Esophagus squamous epithelium (tissue), 5 donors: ENCODE data around the gene AMPD2. TPM values are rescaled to one million over a fixed set of nuclear protein-coding genes. Genes with fewer than 3 reads are reported as not detected.

Experiments used
- DNase-seq: peaks from one replicate; lab custom pipeline; 2025; lab: John Stamatoyannopoulos, UW
- H3K27ac ChIP-seq, 4 donors: fragments of 200-600 bp; sonication (generic); one replicate each; pipeline ENCODE4 v1.5.1; 2016 to 2019; ENCODE audit warnings: mild to moderate bottlenecking in 1 of 4
- H3K27me3 ChIP-seq, 4 donors: fragments of 200-600 bp; sonication (generic); 1 replicate in 3 of 4; 2 replicates in 1 of 4; pipeline versions ENCODE4 v1.5.1 to v1.6.0; 2017 to 2021; ENCODE audit warnings: antibody characterized with exemption in 1 of 4
- H3K36me3 ChIP-seq, 3 donors: fragments of 200-600 bp; sonication (generic); one replicate each; pipeline ENCODE4 v1.5.1; 2016 to 2019
- H3K4me1 ChIP-seq, 3 donors: fragments of 200-600 bp; sonication (generic); one replicate each; pipeline ENCODE4 v1.5.1; 2017 to 2019
- H3K4me3 ChIP-seq, 4 donors: fragments of 200-600 bp; sonication (generic); 1 replicate in 3 of 4; 2 replicates in 1 of 4; pipeline ENCODE4 v1.5.1; 2016 to 2019; ENCODE audit warnings: mild to moderate bottlenecking in 2 of 4, moderate library complexity in 1 of 4
- H3K9me3 ChIP-seq, 3 donors: fragments of 200-600 bp; sonication (generic); one replicate each; pipeline ENCODE4 v1.5.1; 2016 to 2019
- POLR2A ChIP-seq, 4 donors: fragments of 450-650 bp; IDR thresholded peaks; one replicate each; pipeline ENCODE4 v1.6.1; 2017; ENCODE audit warnings: antibody characterized with exemption in 4 of 4, mild to moderate bottlenecking in 4 of 4, moderate library complexity in 3 of 4
- WGBS, 2 donors: methylation state at CpG; one replicate each; pipeline ENCODE4 v1.1.5; 2018; 5-methylcytosine and 5-hydroxymethylcytosine counted together
- intact Hi-C: fragments of 100-400 bp; cut with DNase I; formaldehyde crosslinking; loops from one replicate; pipeline ENCODE4 v1.15.0; 2022
- total RNA-seq, 4 donors: library from RNA; depleted of rRNA; stranded (reverse); fragments of >200 nt; gene quantifications; one replicate each; pipeline ENCODE4 v1.1.0, GENCODE V29; 2016
- TF ChIP-seq, protein P1 (sequence below), 6 experiments: fragments of 450-650 bp in 4 of 6; fragments of 200-600 bp in 2 of 6; sonication (generic) in 2 of 6; IDR thresholded peaks; one replicate each; pipeline ENCODE4 v1.5.1; 2016 to 2019; ENCODE audit warnings: antibody characterized with exemption in 6 of 6, mild to moderate bottlenecking in 4 of 6, moderate library complexity in 4 of 6
- donor health status: DM: yes; HTN: yes; CAD: no.

The AMPD2 gene
- total RNA-seq: 10 to 100 TPM; 18.5 to 51.5 (median 24.4) TPM

DNA sequence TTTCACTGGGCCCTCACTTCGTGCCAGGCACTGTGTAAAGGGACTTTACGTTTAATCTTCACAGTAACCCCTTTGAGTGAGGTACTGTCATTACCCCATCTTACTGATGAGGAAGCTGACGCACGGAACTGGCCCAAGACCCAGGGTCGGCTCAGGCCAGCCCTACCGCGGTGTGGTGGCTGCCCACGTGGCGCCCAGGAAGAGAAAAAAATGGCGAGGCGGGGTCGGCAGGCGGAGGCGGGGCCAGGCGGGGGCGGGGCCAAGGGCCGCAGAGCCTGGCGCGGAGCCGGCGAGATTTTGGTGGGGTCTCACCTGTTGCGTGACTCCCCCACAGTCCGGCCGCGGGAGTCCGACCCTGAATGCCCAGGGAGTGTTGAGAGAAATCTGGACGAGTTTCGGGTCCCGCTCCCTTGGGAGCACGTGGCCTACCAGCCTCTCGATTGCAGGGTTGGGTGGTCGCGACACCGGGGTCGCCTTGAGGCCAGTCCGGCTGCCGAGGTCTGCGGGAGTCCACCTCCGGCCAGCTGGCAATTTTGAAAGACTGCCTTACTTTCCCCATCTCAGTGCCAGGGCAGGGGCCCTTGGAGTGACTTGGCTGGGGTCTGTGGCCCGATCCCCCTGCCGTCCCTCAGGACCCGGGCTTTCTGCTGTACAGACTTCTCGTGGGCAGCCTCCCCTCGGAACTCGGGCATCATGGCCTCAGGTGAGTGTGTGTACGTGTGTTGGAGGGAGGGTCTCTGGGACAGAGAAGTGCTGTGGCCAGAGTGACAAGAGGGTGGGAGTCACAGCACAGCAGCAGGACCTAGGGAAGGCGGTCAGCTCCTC lies at the start of gene AMPD2, which contains the start of gene GNAT2:
AMPD2 (plus strand) TSS at position 262 of the 825 bp plus-strand sequence. CDS start 1,339 bp downstream, outside the sequence.
GNAT2 (minus strand) TSS at position 41 of the 825 bp plus-strand sequence. CDS start 6,746 bp downstream, outside the sequence.
- WGBS, 2 donors: 0% methylated on average over 10 of the region's 47 CpGs; no CpG with 5 or more reads in 1 of the 2 donors
- no peak for DNase-seq
- peak in 2 of 4 donors; percentile 12 to 59 for TF ChIP-seq POLR2A (IDR thresholded peaks at IDR 0.05)
- TF ChIP-seq, protein P1, sequence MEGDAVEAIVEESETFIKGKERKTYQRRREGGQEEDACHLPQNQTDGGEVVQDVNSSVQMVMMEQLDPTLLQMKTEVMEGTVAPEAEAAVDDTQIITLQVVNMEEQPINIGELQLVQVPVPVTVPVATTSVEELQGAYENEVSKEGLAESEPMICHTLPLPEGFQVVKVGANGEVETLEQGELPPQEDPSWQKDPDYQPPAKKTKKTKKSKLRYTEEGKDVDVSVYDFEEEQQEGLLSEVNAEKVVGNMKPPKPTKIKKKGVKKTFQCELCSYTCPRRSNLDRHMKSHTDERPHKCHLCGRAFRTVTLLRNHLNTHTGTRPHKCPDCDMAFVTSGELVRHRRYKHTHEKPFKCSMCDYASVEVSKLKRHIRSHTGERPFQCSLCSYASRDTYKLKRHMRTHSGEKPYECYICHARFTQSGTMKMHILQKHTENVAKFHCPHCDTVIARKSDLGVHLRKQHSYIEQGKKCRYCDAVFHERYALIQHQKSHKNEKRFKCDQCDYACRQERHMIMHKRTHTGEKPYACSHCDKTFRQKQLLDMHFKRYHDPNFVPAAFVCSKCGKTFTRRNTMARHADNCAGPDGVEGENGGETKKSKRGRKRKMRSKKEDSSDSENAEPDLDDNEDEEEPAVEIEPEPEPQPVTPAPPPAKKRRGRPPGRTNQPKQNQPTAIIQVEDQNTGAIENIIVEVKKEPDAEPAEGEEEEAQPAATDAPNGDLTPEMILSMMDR (IDR thresholded peaks at IDR 0.05): no peak
- Histone ChIP-seq H3K9me3 (no peaks in the 10 kb centered on the region), H3K36me3 (no peaks in the 10 kb centered on the region), H3K27me3 (no peaks in the 10 kb centered on the region), H3K4me1 (peaks cover 33 to 77% (median 34%) of the 10 kb centered on the region in 3 donors), H3K4me3 (peak within 1 kb of the TSS; percentile 52 to 86 (median 63)), H3K27ac (peak within 1 kb of the TSS; percentile 78 to 86 (median 83))
- intact Hi-C loops: no loop called here

GRCh38 chr1:109570414-109570813 lies 49.2 kb upstream of the AMPD2 start:
- H3K36me3 ChIP-seq: peaks cover 0 to 17% (median 0%) of the 10 kb centered on the region in 3 donors
- H3K9me3 ChIP-seq: no peaks in the 10 kb centered on the region
- TF ChIP-seq, protein P1 (IDR thresholded peaks at IDR 0.05): no peak
- TF ChIP-seq POLR2A (IDR thresholded peaks at IDR 0.05): no peak
- no peak for DNase-seq
- peaks cover 0 to 72% (median 24%) of the 10 kb centered on the region in 3 donors for H3K4me1 ChIP-seq
- H3K27me3 ChIP-seq: no peaks in the 10 kb centered on the region
- 18 to 48% methylated on average over 3 of the region's 3 CpGs for WGBS, 2 donors
- H3K27ac ChIP-seq: peak overlapping the region in 2 of 4 donors; percentile 6 to 14
- intact Hi-C loops: no loop called here
- no peak overlapping the region for H3K4me3 ChIP-seq

- TF ChIP-seq, protein P1 (IDR thresholded peaks at IDR 0.05): no peak
- TF ChIP-seq POLR2A (IDR thresholded peaks at IDR 0.05): no peak
- no peak for DNase-seq
- H3K27me3 ChIP-seq: no peaks in the 10 kb centered on the region
- WGBS, 2 donors: 62 to 73% methylated on average over 2 of the region's 2 CpGs
- no peaks in the 10 kb centered on the region for H3K9me3 ChIP-seq
- H3K4me3 ChIP-seq: no peak overlapping the region
- no peak overlapping the region for H3K27ac ChIP-seq
- peaks cover 0 to 53% (median 20%) of the 10 kb centered on the region in 3 donors for H3K4me1 ChIP-seq
- H3K36me3 ChIP-seq: peaks cover 0 to 50% (median 0%) of the 10 kb centered on the region in 3 donors
- intact Hi-C loops: no loop called here
Measured at GRCh38 chr1:109573785-109574184, 45.9 kb upstream of the AMPD2 start.

- no peaks in the 10 kb centered on the region for H3K27me3 ChIP-seq
- H3K36me3 ChIP-seq: peaks cover 0 to 99% (median 12%) of the 10 kb centered on the region in 3 donors
- DNase-seq: no peak
- H3K9me3 ChIP-seq: no peaks in the 10 kb centered on the region
- 79 to 92% methylated on average over 3 of the region's 3 CpGs for WGBS, 2 donors
- peak overlapping the region in 1 of 4 donors; percentile 16 for H3K27ac ChIP-seq
- TF ChIP-seq, protein P1 (IDR thresholded peaks at IDR 0.05): no peak
- no peak for TF ChIP-seq POLR2A (IDR thresholded peaks at IDR 0.05)
- intact Hi-C loops: no loop called here
- peaks cover 0 to 13% (median 0%) of the 10 kb centered on the region in 3 donors for H3K4me1 ChIP-seq
- H3K4me3 ChIP-seq: no peak overlapping the region
Measured at GRCh38 chr1:109578947-109579443, 40.6 kb upstream of the AMPD2 start.

GRCh38 chr1:109579491-109579890 lies 40.1 kb upstream of the AMPD2 start:
- DNase-seq: no peak
- H3K4me3 ChIP-seq: no peak overlapping the region
- H3K36me3 ChIP-seq: peaks cover 0 to 99% (median 12%) of the 10 kb centered on the region in 3 donors
- intact Hi-C loops: no loop called here
- H3K9me3 ChIP-seq: no peaks in the 10 kb centered on the region
- H3K27me3 ChIP-seq: no peaks in the 10 kb centered on the region
- TF ChIP-seq, protein P1 (IDR thresholded peaks at IDR 0.05): no peak
- no peak for TF ChIP-seq POLR2A (IDR thresholded peaks at IDR 0.05)
- WGBS, 2 donors: 62 to 75% methylated on average over 1 of the region's 1 CpG
- no peak overlapping the region for H3K27ac ChIP-seq
- peaks cover 0 to 13% (median 0%) of the 10 kb centered on the region in 3 donors for H3K4me1 ChIP-seq
